Measurements from ENCODE around the gene GRAMD4.

GRAMD4 gene

GRCh38 chr22:46609175-46609690 lies 11.0 kb upstream of the GRAMD4 start:
- no peak for TF ChIP-seq CTCF (IDR thresholded peaks at IDR 0.05)
- Mint-ChIP-seq H3K9me3 (no peaks in the 10 kb centered on the region), H3K27ac (no peak overlapping the region), H3K27me3 (ENCODE audit: low read depth, poor library complexity) (no peaks in the 10 kb centered on the region), H3K4me1 (peaks cover 43% of the 10 kb centered on the region), H3K36me3 (ENCODE audit: low read depth) (peaks cover under 1% of the 10 kb centered on the region), H3K4me3 (no peak overlapping the region)
- DNase-seq: no peak

- H3K36me3 Mint-ChIP-seq (ENCODE audit: low read depth): no peaks in the 10 kb centered on the region
- H3K4me3 Mint-ChIP-seq: no peak overlapping the region
- no peaks in the 10 kb centered on the region for H3K9me3 Mint-ChIP-seq
- H3K27me3 Mint-ChIP-seq (ENCODE audit: low read depth, poor library complexity): no peaks in the 10 kb centered on the region
- H3K27ac Mint-ChIP-seq: no peak overlapping the region
- DNase-seq: no peak
- TF ChIP-seq CTCF (IDR thresholded peaks at IDR 0.05): no peak
- peaks cover 39% of the 10 kb centered on the region for H3K4me1 Mint-ChIP-seq
Observed at GRCh38 chr22:46609724-46610201, 10.4 kb upstream of the GRAMD4 start.

- H3K27me3 Mint-ChIP-seq (ENCODE audit: low read depth, poor library complexity): no peaks in the 10 kb centered on the region
- no peaks in the 10 kb centered on the region for H3K36me3 Mint-ChIP-seq (ENCODE audit: low read depth)
- H3K4me3 Mint-ChIP-seq: no peak overlapping the region
- peak overlapping the region; percentile 48 for H3K27ac Mint-ChIP-seq
- TF ChIP-seq CTCF (IDR thresholded peaks at IDR 0.05): no peak
- no peaks in the 10 kb centered on the region for H3K9me3 Mint-ChIP-seq
- DNase-seq: no peak
- peaks cover 39% of the 10 kb centered on the region for H3K4me1 Mint-ChIP-seq
Observed at GRCh38 chr22:46610356-46610755, 9.8 kb upstream of the GRAMD4 start.

DNA sequence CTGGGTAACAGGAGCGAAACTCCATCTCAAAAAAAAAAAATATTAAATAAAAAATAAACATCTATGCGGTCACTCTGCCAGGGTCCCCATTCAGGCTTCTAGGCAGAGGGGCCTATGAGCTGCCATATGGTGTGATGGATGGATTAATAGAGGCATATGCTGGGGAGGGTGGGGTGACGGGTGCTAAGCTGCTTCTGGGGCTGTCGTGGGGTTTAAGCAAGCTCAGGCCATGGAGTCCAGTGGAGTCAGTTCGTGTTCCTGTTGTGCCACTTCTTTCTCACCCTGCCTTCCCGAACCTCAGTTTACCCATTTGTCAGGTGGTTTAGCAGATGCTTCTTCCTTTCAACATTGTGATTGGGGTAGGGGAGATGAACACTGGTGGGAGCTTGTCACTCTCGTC lies 9.0 kb upstream of the GRAMD4 start:
- Mint-ChIP-seq H3K27ac (no peak overlapping the region), H3K4me1 (peaks cover 39% of the 10 kb centered on the region), H3K27me3 (ENCODE audit: low read depth, poor library complexity) (no peaks in the 10 kb centered on the region), H3K9me3 (no peaks in the 10 kb centered on the region), H3K4me3 (no peak overlapping the region), H3K36me3 (ENCODE audit: low read depth) (no peaks in the 10 kb centered on the region)
- no peak for TF ChIP-seq CTCF (IDR thresholded peaks at IDR 0.05)
- no peak for DNase-seq

DNA sequence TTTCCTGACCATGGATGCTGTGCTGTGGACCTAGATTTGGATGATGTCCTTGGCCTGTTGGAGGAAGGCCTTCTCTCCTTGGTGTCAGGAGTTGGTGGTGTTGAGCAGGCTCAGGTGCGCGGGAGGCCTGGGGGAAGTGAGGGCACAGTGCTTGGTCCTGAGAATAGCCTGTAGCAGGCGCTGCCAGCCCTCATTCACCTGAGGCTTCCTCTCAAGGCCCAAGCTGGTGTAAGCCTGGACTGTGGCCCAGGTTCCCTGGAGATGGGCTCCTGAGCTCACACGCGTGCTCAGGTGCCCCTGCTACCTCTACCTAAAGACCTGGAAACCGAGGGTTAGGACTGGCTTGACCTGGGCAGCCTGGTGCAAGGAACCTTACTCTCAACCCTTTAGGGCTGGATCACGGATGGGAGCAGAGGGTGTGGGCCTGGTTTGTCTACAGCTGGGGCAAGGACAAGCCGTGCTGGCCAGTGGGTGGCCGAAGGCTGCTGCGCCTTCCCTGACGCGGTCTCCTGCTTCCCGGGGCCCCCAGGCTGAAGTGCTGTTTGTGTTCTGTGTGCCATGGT lies 7.8 kb upstream of the GRAMD4 start:
- Mint-ChIP-seq H3K27ac (no peak overlapping the region), H3K9me3 (no peaks in the 10 kb centered on the region), H3K4me3 (no peak overlapping the region), H3K27me3 (ENCODE audit: low read depth, poor library complexity) (no peaks in the 10 kb centered on the region), H3K4me1 (peaks cover 39% of the 10 kb centered on the region), H3K36me3 (ENCODE audit: low read depth) (no peaks in the 10 kb centered on the region)
- no peak for TF ChIP-seq CTCF (IDR thresholded peaks at IDR 0.05)
- no peak for DNase-seq
